CD4-positive, alpha-beta T cell treated with Interleukin-4 for 4 hours (primary cell): ENCODE results near the gene ZSWIM4.

Source experiments
- DNase-seq: peaks from one replicate; pipeline ENCODE4 v3.0.0-alpha.2; 2020

ZSWIM4 gene

DNA sequence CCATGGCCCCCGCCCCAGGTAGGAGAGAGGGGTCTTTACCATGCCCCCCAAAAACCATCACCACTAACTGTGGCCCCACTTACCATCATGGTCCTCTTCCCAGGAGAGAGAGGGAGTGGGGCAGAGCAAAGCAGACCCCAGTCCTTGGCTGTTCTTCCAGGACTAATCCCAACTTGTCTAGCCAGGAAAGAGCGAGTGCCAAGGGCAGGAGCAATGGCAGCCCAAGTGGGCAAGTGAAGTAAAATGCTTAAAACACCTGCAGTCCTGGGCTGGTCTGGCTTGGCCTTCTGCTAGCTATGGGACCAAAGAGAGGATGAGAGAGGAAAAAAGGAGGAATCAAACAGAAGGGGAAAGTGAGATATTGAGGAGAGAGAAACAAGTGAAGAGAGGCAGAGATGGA, 17.9 kb downstream of the ZSWIM4 start:
- DNase-seq: no peak

DNA sequence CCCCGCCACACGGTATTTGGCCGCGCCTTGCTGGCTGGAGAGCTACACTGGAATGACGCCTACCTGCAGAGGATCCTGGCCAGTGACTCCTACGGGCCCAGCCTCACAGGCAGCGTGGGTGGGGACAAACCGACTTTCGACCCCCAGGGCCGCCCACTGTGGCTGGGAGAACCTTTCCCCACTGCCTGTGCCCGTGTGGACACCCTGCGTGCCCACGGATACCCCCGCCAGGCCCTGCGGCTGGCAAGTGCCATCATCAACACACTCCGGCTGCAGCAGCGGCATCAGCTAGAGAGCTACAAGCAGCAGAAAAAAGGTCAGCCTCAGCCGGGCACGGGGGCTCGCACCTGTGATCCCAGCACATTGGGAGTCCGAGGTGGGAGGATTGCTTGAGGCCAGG, 19.3 kb downstream of the ZSWIM4 start:
- no peak for DNase-seq

DNA sequence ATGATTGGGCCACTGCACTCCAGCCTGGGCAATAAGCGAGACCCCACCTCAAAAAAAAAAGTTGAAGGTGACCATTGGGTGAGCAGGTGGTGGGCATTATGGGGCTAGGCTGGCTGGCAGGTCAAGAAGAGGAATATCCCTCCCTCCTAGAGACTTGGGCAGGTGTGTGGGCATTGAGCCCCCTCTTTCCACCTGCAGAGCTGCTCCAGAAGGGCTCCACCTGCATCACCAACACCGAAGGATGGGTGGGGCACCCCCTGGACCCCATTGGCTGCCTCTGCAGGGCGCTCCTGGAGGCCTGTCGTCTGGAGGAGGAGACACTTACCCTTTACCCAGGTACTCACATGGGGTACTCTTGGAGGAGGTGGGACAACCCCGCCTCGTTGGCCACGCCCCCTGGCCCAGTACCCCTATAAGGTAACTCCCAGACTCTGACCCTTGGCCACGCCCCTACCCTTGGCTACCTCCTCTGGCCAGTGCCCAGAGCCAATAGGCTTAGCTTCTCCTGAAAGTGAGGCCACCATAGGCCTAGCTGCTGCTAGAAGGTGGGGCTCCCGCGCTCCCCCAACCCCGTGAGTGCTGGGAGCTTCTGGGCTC, 21.9 kb downstream of the ZSWIM4 start:
- DNase-seq: no peak

GRCh38 chr19:13817615-13818371, 22.6 kb downstream of the ZSWIM4 start:
- peak; percentile 48 for DNase-seq

GRCh38 chr19:13819238-13819637, 24.0 kb downstream of the ZSWIM4 start:
- DNase-seq: no peak

- no peak for DNase-seq
Observed at GRCh38 chr19:13821292-13821691, 26.0 kb downstream of the ZSWIM4 start.

DNA sequence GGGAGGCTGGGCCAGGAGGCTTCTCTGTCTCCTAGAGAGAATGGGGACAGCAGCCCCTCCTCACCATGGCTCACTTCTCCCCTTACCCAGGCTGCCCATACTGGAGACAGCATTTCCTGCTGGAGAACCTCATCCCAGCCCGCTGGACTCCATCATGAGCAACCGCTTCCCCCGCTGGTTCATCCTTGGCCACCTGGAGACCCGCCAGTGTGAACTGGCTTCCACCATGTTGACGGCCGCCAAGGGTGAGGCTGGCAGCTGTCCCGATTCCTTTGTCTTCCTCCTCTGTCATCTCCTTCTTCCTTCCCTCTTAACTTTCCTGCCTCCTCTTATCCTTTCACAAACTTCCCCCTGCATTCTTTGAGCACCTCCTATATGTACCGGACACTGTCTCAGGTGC, 28.0 kb downstream of the ZSWIM4 start:
- DNase-seq: no peak

GRCh38 chr19:13823901-13824300, 28.7 kb downstream of the ZSWIM4 start:
- no peak for DNase-seq

GRCh38 chr19:13824703-13825102, 29.5 kb downstream of the ZSWIM4 start:
- DNase-seq: no peak

DNA sequence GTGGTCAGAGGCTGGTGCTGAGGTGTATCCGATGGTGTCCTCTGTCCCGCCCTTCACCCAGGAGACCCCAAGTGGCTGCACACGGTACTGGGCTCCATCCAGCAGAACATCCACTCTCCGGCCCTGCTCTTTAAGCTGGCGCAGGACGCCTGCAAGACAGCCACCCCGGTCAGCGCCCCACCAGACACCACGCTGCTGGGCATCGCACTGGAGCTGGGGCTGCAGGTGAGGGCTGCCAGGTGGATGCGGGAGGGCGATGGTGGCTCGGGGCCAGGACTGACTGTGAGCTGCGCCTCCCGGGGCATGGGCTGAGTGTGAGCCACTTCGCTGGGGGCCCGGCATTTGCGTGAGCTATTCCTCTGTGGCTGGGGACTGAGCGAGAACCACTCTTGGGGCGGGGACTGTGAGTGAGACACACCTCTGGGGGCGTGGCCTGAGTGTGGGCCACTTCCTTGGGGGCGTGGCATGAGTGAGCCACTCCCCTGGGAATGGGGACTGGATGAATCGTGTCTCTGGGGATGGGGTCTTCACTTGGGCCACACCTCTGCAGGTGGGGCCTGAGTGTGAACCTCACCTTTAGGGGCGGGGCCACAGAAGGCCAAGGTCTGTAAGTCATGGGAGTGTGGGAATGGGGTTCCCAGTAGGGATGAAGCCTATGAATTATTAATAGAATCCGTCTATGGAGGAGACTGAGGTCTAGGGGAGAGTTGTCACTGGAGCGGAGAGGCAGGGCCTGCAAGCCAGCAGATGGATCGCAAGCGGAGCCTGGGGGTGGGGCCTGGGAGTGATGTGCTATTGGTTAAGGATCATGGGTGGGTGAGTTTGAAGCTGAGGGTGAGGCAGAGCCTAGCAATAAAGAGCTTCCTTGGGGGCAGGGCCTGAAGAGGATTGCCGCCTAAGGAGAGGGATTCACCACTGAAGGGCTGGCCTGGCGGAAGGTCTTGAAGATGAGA, 30.5 kb downstream of the ZSWIM4 start:
- DNase-seq: no peak

DNA sequence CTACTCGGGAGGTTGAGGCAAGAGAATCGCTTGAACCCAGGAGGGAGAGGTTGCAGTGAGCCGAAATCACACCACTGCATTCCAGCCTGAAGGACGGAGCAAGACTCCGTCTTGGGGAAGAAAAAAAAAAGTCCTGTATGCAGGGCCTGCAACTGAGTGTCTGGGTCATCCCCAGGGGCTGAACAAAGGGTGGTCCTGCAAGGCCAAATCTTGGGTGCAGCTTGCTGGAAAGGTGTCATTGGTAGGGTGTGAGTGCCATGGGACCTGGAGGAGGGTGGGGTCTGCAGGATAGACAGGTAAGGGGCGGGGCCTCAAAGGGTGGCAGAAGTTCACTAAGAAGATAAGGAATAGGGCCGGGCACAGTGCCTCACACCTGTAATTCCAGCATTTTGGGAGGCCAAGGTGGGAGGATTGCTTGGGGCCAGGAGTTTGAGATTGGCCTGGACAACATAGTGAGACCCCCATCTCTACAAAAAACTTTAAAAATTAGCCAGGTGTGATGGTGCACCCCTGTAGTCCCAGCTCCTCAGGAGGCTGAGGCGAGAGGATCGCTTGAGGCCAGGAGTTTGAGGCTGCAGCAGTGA, 31.5 kb downstream of the ZSWIM4 start:
- DNase-seq: no peak

DNA sequence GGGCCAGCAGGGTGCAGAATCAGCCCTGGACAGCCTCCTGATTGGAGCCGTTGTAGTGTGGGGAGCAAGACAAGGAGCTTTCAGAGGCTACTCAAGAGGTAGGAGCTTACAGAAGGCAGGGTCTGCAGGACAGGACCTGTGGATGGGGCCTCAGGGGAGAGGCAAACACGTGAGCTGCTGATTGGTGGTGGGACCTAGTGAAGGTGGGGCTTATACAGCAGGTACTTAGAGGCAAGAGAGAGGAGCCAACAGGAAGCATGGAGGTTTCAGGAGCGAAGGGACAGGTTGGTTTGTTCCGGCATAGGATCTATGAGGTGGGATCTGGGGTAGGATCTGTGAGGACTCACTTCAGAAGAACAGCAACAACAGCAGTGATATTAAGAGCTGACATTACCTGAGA, 32.4 kb downstream of the ZSWIM4 start:
- no peak for DNase-seq

DNA sequence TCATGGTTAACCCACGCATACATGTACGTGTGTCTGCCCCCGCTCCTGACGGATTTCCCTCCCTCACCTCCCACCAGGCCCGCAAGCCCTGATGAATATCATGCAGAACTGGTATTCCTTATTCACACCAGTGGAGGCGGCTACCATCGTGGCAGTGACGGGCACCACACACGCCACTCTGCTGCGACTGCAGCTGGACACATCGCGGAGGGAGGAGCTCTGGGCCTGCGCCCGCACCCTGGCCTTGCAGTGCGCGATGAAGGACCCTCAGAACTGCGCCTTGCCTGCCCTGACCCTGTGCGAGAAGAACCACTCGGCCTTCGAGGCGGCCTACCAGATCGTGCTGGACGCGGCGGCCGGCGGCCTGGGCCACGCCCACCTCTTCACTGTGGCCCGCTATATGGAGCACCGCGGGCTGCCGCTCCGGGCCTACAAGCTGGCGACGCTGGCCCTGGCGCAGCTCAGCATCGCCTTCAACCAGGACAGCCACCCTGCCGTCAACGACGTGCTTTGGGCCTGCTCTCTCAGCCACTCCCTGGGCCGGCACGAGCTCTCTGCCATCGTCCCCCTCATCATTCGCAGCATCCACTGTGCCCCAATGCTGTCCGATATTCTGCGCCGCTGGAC, 35.0 kb downstream of the ZSWIM4 start:
- no peak for DNase-seq

GRCh38 chr19:13830741-13831536, 35.7 kb downstream of the ZSWIM4 start:
- DNase-seq: no peak

GRCh38 chr19:13831537-13832467, 36.6 kb downstream of the ZSWIM4 start:
- no peak for DNase-seq

- peak; percentile 88 for DNase-seq
Observed at GRCh38 chr19:13833330-13834243, 38.3 kb downstream of the ZSWIM4 start.

GRCh38 chr19:13834244-13835069, 39.2 kb downstream of the ZSWIM4 start:
- no peak for DNase-seq
